ENCODE data around the gene KRT74.

Gene KRT74

DNA sequence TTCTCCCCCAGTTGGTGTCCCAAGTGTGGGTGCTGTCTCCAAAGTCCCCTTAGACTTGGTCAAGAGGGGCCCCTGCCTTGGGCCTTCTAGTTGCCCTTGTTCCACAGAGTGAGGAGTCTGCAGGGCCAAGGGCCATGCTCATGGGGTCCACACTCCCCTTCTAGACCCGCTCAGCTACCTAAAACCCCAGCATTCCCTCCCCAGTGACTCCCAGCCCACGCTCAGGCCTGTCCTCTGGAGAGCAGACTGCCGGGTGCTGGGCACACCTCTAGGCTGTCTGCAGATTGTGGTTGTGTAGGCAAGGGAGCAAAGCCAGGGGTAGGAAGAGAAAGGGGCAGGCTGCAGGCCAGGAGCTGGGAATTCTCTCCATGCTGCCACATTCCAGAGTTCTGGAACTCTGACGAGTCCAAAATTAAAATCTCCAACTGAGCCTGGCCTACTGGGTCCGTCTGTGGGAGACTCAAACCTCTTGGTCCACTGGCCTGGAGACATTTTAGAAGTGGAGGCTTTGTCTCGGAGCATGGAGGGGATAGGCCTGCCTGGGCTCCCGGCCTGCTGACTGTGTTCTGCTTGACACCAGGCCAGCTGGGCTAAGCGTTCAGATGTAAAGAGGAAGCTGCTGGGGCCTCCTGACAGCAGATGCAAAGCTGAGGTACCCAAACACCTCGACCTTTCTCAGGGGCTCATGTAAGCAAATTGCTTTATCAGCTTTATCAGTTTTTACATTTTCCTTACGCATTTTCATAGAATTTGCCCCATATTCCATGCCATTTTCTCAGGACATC is 39.8 kb downstream of the KRT74 start:
- no peak for DNase-seq

DNA sequence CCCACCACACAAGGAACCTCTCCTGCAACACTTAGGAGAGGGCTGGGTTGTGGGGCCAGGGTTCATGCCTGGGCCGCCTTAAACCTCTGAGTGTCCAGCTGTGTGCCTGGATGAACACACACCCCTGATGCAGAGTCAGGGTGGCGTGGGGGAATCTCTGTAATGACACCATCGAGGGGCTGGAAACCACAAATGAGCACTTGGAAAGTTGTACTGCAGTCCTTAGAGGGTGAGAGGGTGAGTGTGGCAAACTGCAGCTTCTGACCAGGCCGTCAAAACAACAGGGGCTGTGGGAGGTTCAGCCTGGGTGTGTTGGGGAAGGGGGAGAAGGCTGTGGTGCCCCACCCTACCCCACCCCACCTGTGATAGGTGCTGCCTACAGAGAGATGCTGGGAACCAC is 41.0 kb downstream of the KRT74 start:
- DNase-seq = no peak

DNA sequence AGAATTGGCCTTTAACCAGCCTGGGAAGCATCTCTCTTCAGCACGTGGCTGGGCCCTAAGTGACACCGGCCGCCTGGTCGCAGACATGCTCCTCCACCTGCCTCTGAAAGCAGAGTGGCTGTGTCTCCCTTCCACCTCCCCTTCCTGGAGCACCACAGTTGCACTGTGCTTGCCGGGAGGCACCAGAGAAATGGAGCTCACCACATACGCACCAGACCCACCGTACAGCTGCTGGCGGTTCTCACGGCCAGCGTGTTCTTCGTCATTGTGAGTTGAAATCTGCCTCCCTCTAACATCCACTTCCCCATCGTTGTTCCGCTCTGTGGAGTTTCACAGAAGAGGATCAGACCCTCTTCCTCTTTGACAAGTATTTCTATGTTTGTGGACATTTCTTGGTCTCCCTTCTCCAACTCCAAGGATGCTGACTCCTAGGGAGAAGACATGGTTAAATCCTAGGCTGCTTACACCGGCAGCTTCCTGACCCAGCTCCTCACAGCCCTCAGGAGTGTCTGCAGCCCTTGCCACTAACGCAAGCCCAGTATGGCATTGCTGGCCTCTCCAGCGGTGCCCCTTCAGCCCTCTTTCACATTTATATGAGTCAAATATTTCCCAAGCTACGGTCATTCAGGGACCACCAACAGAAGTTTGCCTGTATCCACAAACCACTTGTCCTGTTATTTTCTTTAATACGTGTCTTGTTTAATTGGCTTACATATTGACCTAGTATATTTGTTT is 41.9 kb downstream of the KRT74 start:
- no peak for DNase-seq

DNA sequence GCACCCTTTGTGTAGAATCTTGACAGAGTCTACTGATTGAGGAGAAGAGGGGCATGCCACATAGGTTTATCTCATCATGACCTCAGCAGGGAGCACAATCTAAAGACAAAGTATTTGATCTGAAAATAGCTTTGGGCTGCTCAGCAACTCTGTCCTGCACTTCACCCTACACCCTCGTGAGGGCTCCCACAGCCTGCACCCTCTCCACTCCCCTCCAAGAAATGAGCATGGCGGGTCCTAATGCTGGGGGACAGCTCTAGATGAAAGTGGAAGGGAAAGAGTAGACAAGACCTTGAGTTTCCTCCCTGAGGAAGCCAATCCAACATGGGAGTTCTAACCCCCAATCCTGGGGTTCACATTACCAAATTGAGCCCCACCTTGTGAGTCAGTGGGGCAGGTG is 42.7 kb downstream of the KRT74 start:
- DNase-seq = no peak

DNA sequence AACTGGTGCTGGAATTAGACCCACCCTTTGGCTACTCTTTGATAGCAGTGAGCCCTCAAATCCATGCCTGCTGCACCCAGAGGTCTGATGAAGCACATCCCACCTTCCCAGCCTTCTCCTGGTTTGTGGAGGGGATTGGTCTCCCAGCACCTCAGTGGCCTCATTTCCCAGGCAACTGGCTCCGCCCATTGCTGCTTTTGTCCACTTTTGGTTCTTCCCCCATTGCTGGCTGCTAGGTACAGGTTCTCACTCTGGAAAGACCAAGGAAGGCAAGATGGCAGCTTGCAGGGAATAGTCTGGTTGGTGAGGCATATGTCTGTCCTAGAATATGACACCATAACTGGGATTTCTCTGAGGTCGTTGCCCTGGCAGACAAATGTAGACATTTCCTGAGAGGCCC is 43.3 kb downstream of the KRT74 start:
- DNase-seq = no peak

DNA sequence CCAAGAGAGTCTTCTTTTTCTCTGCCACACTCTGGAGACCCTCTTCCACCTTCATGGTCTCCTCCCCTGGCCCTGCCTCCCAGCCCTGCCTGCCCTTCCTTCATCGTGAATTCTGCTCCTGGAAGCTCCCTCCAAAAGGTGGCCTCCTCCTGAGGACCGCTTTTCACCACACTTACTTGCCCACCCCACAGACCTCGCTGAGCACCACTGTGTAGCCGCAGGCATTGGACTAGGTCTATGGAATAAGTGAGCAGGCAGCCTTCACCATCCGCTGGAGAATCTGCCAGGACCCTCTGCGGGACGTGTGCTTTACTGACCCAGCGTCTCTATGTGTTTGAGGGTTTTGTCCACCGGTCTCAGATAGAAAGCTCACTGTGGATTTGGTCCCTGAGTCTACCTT is 43.8 kb downstream of the KRT74 start:
- DNase-seq = no peak

DNA sequence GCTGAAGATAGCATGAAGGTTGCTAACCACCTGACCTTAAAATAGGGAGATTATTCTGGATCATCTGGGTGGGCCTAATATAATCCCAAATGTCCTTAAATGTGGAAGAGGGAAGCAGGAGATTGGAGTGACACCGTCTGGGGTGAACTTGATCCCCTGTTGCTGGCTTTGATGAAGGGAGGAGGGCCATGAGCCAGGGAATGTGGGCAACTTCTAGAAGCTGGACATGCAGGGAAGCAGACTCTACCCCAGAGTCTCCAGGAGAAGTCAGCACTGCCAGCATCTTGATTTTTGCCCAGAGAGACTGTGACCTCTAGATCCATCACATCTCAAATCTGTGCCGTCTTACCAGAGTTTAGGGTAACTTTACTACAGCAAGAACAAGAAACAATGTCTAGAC is 44.2 kb downstream of the KRT74 start:
- DNase-seq = no peak

DNA sequence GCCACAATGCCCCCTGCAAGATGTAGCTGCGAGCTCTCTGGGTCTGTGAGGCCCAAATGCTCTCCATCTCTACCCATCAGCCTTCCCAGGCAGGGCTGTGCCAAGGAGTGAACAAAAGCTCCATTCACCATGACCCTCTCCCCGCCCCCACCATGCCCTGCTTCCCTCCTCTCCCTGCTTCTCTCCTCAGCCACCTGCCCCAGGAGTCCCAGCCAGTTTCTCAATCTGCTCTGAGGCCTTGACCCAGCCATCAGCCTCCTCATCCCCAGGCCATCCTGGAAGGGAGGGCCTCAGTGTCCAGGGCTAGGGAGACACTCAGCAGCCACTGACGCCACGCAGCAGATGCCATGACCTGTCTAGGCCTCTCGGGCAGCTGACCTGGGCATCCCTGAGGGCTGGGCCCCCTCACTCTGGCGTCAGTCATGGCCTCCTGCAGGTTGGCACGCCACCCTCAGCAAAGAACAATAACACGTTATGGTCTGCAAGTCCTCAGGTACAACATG is 45.0 kb downstream of the KRT74 start:
- DNase-seq = no peak

DNA sequence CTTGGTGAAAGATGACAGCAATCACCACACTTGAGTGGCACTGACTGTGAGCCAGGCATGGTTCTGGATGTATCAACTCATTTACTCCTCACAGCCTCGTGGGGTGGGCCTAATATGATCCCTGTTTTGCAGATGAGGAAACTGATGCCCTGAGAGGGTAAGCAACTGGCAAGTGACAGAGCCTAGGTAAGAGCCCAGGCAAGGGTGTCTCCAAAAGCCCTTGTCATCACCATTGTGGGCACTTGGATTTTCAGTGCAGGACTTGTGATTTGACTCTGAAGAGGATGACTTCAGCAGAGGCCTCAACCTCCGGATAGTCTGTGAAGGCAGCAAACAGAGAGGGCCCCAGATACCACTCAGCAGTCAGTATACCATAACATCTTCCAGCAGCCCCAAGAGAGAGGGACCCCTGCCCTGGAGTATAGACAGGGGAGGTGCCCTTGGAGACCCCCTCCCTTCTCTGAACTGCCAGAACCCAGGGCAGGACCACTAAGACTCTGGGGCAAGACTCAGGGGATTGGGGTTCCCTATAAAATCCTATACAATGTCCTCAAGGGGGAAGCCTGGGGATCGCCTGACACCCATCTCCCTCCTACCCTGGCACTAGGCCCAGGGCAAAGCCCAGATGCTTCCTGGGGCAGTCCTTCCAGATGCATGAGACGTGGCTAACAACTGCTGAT is 46.4 kb downstream of the KRT74 start:
- no peak for DNase-seq

DNA sequence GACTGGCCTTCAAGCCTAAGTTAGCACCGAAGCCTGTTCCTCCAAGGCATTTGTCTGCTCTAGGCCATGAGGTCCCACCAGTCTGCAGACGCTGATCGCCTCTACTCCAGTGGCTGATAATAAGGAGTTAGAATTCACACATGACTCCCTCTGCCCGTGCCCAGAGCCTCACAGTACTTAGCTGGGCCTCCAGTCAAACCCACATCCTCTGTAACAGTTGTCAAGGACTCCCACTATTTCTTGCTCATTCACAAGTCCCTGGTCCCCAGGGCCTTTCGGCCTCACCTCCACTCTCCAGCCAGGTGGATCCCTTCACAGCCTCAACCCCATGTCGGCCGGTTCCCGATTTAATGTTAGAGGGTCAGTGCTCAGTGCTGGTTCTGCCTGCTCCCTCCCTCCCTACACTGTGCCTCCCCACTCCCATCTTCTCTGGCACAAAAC is 47.1 kb downstream of the KRT74 start:
- no peak for DNase-seq

DNA sequence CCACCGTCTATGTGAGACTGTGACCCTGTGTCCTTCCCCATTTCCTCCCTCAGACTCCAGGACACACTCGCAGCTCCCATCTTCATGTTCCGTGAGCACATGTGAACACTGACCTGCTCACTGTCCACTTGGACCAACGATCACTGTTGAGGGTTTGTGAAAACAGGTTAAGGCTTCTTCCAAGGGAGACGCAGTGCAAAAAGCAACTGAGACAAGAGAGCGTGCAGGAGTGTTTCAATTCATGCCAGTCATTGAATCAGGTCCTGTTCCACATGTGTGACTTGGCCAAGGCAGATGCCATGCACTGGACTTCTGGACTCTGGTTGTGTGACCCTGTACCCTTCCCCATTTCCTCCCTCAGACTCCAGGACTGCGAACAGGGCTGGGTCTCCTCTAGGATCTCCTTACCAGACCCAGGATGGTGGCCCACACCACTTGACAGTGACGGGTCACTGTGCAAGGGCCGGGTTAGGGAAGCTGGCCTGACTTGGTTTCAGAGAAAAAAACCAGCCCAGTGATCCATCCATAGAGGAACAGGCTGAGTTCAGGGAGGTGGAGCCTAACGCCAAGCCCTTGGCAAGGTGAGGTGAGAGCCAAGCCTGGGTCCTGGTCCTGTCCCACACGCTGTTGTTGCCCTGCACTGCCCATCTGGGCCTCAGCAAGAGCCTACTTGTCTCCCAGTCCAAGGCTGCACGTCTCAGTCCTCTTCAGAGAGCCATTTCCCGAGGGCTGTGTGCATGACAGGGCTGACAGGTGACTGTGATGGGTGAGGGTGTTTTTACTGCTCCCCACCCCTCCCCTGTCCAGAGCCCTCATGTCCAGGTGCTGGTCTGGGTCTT is 47.8 kb downstream of the KRT74 start:
- no peak for DNase-seq

DNA sequence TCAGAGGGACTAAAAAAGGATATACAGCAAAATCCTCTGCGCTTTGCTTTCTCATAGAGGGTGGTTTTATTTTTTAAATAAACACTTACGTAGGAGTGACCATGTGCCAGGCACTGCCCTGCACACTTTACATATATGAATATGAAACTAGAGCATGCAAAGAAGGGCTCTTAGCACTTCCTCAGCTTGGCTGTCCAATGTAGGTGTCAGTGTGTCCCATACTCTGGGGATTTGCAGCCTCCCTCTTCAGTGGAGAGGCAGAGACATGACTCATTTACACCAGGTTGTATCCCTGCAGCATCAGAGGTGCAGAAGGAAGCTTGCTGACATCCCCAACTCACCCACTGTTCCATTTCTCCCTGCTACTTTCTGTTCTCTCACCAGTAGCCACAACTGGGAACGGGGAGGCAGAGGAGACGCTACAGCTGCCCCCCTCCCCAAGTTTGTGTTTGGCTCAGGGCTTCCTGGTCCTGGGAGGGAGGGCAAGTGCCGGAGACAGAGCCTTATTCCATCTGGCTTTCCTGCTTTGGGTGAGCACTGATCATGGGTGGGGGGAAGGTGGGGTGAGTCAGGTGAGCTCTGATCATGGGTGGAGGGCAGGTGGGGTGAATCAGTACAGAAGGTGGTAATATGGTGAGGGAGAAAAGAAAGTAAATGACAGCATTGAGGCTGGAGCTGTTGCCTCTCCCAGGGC is 48.6 kb downstream of the KRT74 start:
- DNase-seq = no peak

DNA sequence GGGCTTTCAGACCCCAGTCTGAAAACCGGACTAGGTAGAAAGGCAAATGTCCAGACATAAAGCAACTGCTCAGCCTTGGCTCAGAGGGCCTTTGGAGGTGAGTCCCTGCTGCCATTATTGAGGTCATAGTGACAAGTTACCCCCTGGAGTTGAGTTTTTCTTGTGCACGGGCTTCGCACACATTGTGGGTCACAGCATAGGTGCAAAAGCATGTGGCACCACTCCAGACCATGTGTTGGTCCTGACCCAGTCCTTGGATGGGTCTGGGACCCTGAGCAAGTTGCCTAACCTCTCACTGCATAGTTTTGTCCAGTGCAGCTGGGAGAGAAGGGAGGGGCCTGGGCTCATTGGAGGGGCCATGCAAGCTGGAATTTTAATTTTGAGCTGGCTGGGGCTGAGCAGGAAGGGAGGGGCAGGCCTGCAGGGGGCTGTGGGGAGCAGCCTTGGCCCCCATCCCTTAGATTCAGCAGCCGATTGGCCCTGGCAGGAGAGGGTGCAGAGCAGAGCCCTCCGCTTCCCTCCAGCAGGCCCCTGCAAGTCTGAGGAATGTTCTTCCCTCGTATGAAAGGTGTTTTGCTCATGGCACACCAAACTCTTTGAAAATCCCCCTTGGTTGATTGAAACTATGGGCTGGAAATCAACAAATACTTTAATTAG is 49.3 kb downstream of the KRT74 start:
- no peak for DNase-seq

DNA sequence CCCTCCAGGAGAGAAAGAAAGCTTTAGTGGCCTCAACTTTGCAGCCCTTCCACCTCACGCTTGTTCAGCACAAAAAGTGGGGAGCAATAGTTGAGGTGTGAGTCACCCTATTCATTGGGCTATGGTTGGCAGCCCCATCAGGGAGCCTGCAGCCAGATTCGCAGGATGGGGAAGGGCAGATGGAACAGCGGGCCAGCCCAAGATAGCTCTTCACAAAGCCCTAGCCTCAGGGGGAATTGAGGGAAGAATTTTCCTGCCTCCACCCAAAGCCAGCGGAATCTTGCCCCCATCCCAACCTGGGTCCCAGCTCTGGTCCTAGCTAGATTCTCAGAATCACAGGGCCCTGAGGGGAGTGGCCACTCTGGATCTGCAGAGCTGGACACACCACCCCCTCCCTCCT is 49.8 kb downstream of the KRT74 start:
- no peak for DNase-seq

DNA sequence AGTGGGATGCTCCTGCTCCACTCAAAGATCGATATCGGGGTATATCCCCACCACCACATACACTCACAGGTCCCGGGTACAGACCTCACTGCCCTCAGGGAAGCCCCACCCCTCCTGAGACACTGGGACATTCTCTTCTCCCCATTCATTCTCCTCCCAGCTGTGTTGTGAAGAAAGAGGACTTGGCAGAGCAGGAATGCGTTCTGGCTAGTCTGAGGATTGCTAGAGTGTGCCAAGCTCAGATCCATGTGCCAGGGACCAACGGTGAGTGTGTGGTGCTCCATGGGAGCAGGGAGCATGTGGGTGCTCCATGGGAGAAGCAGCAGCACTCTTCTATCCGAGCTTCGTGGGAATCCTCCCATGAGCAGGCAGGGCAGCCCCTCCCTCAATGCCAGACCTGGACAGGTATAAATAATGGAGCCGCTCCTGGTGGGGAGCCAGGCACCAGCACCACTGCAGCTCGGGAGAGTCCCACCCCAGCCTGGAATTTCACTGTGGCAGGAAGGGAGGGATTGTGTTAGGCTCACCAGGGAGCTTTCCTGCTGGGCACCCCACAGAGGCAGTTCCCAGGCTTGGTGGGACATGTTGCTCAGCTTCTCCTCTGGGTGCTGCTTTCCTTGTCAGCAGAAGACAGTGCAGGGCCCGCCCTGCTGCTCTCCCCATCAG is 51.2 kb downstream of the KRT74 start:
- DNase-seq = no peak

DNA sequence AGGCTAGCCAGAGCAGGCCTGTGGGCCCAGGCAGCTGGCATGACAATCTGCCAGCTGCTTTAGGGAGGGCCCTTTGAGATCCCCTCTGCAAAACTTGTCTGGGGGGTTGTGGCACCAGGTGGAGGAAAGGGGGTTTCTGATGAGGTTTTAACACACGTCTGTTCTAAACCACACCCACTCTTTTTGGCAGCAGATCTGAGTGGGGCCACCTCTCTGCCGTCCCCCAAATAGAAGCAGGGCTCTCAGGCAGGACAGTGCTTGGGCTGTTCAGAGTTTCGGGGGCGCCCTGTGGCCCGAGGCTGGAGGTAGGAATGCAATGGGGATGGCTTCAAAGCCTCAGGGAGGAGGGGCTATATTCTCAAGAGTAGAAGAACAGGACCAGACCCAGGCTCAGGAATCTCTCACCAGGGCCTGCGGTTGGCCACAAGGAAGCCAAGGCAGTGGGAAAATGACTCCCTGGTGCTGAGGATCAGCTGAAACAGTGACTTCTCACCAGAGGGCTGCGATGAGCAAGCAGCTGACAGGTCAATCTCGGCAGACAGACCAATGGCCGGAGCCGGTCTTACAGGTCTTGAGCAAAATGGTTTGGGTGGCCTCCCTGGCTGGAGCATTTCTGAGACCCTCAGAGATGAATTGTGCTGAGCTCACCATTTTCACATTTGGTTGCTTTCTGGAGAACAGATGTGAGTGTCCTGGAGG is 51.9 kb downstream of the KRT74 start:
- no peak for DNase-seq

DNA sequence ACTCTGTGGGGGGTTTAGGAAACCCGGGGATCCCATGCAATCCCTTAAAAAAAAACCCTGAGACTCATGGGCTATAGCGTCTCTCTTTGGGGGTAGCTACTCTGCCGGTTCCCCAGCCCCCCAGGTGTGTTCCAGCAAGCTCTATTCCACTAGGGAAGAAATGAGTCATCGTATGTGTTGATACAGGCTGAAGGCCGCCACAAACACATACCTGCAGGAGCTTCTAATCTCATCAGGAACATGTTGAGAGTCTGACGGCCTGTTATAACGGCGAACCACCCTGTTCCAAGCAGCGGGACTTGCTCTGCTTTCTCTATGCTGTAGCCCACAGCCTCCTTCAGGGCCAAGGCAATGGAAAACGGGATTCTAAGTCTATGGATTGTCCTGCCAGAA is 52.5 kb downstream of the KRT74 start:
- no peak for DNase-seq

DNA sequence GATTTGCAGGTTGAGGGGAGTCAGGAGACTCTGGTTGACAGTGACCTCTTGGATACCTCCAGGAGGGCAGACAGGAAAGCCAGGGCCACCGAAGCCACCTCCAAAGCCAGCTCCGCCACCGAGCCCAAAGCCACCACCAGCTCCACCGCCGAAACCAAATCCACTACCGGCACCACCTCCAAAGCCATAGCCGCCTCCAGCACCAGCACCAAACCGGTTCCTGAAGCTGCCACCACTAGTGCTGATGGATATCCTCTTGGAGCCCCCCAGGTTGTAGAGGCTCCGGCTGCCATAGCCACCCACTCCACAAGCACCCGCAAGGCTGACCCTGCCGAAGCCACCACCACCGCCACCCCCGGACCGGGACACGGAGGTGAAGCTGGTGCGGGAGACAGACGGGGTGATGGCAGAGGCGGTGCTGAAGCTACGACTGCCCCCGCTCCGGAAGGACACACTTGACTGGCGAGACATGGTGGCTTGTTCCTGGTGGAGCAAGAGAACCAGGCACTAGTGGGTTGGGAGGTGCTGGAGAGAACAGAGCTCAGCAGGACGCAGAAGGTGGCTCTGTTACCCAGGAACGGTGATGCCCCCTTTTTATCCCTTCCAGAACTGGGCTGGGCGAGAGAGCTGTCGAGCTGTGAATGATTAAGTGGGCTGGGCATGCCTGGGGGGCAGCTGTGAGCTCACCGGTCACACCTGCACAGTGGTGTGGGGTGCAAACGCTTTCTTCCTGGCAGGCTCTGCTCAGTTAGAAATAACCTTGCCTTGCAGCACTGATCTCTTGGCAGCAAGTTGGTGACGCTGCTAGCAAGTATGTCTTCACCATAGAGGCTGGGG is 53.6 kb downstream of the KRT74 start, which contains the start of gene KRT5:
KRT5 (minus strand) TSS at position 569 of the 837 bp plus-strand sequence; CDS start at position 471, 98 bp downstream.
- no peak for DNase-seq

DNA sequence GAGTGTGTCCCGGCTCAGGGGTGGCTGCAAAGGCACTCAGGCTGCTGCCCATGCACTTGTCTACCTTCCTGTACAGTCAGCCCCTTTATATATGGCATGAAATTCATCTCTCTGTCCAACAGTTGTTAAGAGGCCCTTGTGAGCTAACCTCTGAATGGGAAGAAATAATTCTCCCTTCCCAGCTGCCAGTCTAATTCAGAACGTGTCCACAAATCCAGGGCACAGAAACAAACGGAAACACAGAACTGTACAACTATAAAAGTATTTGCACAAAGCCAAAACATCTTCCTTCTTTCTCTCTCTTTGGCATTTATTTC is 54.3 kb downstream of the KRT74 start:
- DNase-seq = no peak
